ENCODE data around the gene CDC42BPA.
"Not testable (repeated sequence)": the region's sequence is repeated elsewhere in the genome, so short reads cannot be mapped to it uniquely, and the experiment has no call there.

The CDC42BPA gene

GRCh38 chr1:227260433-227260832 lies 57.9 kb downstream of the CDC42BPA start:
- peak; percentile 31 for DNase-seq (ENCODE audit: low spot score)

GRCh38 chr1:227257964-227258363 lies 60.3 kb downstream of the CDC42BPA start:
- DNase-seq (ENCODE audit: low spot score) = no peak

GRCh38 chr1:227255086-227255732 lies 63.1 kb downstream of the CDC42BPA start:
- DNase-seq (ENCODE audit: low spot score) = no peak

GRCh38 chr1:227253065-227253464 lies 65.2 kb downstream of the CDC42BPA start:
- DNase-seq (ENCODE audit: low spot score) = no peak

- DNase-seq (ENCODE audit: low spot score) = no peak
Observed at GRCh38 chr1:227245613-227246320, 72.5 kb downstream of the CDC42BPA start.

- no peak for DNase-seq (ENCODE audit: low spot score)
Observed at GRCh38 chr1:227244339-227245118, 73.8 kb downstream of the CDC42BPA start.

- DNase-seq (ENCODE audit: low spot score) = no peak
Observed at GRCh38 chr1:227242811-227243682, 75.2 kb downstream of the CDC42BPA start.

- no peak for DNase-seq (ENCODE audit: low spot score)
Observed at GRCh38 chr1:227240983-227241382, 77.3 kb downstream of the CDC42BPA start.

GRCh38 chr1:227234998-227235405 lies 83.3 kb downstream of the CDC42BPA start:
- DNase-seq (ENCODE audit: low spot score) = peak; percentile 64

GRCh38 chr1:227231128-227231527 lies 87.2 kb downstream of the CDC42BPA start:
- not testable (repeated sequence) for DNase-seq (ENCODE audit: low spot score)

- no peak for DNase-seq (ENCODE audit: low spot score)
Observed at GRCh38 chr1:227228201-227228600, 90.1 kb downstream of the CDC42BPA start.

GRCh38 chr1:227227761-227228160 lies 90.5 kb downstream of the CDC42BPA start:
- DNase-seq (ENCODE audit: low spot score) = no peak

GRCh38 chr1:227225715-227226346 lies 92.5 kb downstream of the CDC42BPA start:
- DNase-seq (ENCODE audit: low spot score) = no peak

GRCh38 chr1:227223171-227223806 lies 95.0 kb downstream of the CDC42BPA start:
- DNase-seq (ENCODE audit: low spot score) = no peak

GRCh38 chr1:227219715-227220292 lies 98.5 kb downstream of the CDC42BPA start:
- DNase-seq (ENCODE audit: low spot score) = peak; percentile 20

- no peak for DNase-seq (ENCODE audit: low spot score)
Observed at GRCh38 chr1:227218870-227219573, 99.3 kb downstream of the CDC42BPA start.

GRCh38 chr1:227215863-227216510 lies 102.3 kb downstream of the CDC42BPA start:
- no peak for DNase-seq (ENCODE audit: low spot score)

GRCh38 chr1:227214207-227214606 lies 104.1 kb downstream of the CDC42BPA start:
- no peak for DNase-seq (ENCODE audit: low spot score)

GRCh38 chr1:227213426-227213825 lies 104.9 kb downstream of the CDC42BPA start:
- no peak for DNase-seq (ENCODE audit: low spot score)
